Measurements from ENCODE around the gene KLRC4.
"Not testable (repeated sequence)": the region's sequence is repeated elsewhere in the genome, so short reads cannot be mapped to it uniquely, and the experiment has no call there.

DNA sequence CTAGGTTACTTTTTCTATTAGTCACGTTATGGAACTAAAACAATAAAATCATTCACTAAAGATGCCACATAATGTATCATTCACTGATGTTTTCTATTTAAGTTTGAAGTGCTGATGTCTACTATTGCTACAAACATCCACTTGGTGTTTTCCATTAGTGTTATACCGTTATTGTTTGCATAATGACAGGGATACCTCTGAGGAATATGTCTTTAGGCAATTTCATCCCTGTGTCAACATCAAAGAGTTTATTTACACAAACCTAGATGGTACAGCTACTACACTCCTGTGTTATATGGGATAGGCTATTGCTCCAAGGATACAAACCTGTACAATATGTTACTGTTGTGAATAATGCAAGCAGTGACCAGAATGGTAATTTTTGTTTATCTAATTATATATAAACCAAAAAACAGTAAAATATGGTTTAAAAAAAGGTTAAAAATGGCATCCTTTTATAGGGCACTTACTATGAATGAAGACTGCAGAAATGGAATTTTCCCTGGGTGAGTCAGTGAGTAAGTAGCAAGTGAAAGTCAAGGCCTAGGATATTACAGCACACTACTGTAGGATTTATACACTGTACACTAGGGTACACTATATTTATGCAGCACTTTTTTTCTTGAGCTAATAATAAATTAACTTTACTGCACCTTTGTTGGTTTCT, 30.2 kb upstream of the KLRC4 start:
- not testable (repeated sequence) for TF ChIP-seq CTCF (conservative IDR thresholded peaks at IDR 0.05); EZH2 (IDR thresholded peaks at IDR 0.05; ENCODE audit: low read depth)

All from PC-9 (cell line).